K562 (cell line): ENCODE data around the gene SOST. TPM values are rescaled to one million over a fixed set of nuclear protein-coding genes. Genes with fewer than 3 reads are reported as not detected.

Experiments used
- ATAC-seq: fragments of 200-7000 bp; cut with Tn5 transposase; 3 replicates; pipeline ENCODE4 v1.9.1; 2020; ENCODE audit warnings: moderate library complexity
- BruUV-seq: library from RNA; stranded (reverse); fragments of 400-500 nt; replicated peaks from 2 replicates; lab custom pipeline; 2021; lab: Mats Ljungman, UMichigan
- CTCF ChIA-PET: fragments of 300-600 bp; formaldehyde crosslinking; extraction: SDS; loops from one replicate; lab custom pipeline; 2021; ENCODE audit warnings: low intra/inter-chr PET ratio; lab: Yijun Ruan, JAX
- POLR2A ChIA-PET: fragments of 300-600, 350-650 bp; sonication (Branson Sonifier 250); formaldehyde crosslinking; extraction: SDS; loops from one replicate; lab custom pipeline; 2021; ENCODE audit warnings: antibody characterized with exemption, inconsistent platforms; lab: Yijun Ruan, JAX
- DNase-seq, 4 experiments: peaks; one replicate each; pipeline versions ENCODE4 v3.0.0 to v3.0.0-alpha.2; 2011 to 2018; ENCODE audit warnings: low spot score in 3 of 4, mixed read lengths in 3 of 4; ENCODE audit errors: extremely low read depth in 1 of 4
- FAIRE-seq: peaks from 2 replicates; lab custom pipeline; 2011; peaks lifted over from hg19 to GRCh38; lab: Jason Lieb, UNC
- H2AFZ ChIP-seq: 2 replicates; pipeline ENCODE4 v1.6.0; 2011; ENCODE audit warnings: low read depth, low read length, control low read depth, inconsistent platforms
- H3K27ac ChIP-seq: fragments of 200-600 bp; 3 replicates; pipeline ENCODE4 v1.8.0; 2011; ENCODE audit warnings: low read depth, mild to moderate bottlenecking, control low read depth, inconsistent platforms, low read length, moderate library complexity, mixed read lengths; ENCODE audit errors: extremely low read depth
- H3K27me3 ChIP-seq, 2 experiments: fragments of 300-600 bp in 1 of 2; 2 replicates in 1 of 2; 3 replicates in 1 of 2; pipeline versions ENCODE4 v1.6.0 to v1.8.0; 2011; ENCODE audit warnings: inconsistent platforms in 2 of 2, low read length in 2 of 2, mild to moderate bottlenecking in 1 of 2, mixed read lengths in 1 of 2, moderate library complexity in 1 of 2; ENCODE audit not compliant: control insufficient read depth in 2 of 2, insufficient read depth in 2 of 2
- H3K36me3 ChIP-seq: fragments of 300-600 bp; 3 replicates; pipeline ENCODE4 v1.8.0; 2011; ENCODE audit warnings: mild to moderate bottlenecking, low read length, inconsistent platforms; ENCODE audit not compliant: control insufficient read depth, insufficient read depth
- H3K4me1 ChIP-seq, 2 experiments: fragments of 200-600 bp in 1 of 2; replicated peaks in 1 of 2; 2 replicates in 1 of 2; 3 replicates in 1 of 2; pipeline versions ENCODE4 v1.5.1 to v1.8.0; 2011; ENCODE audit warnings: inconsistent platforms in 2 of 2, low read length in 2 of 2, mild to moderate bottlenecking in 1 of 2, mixed read lengths in 1 of 2, moderate library complexity in 1 of 2; ENCODE audit not compliant: control insufficient read depth in 2 of 2, insufficient read depth in 2 of 2
- H3K4me2 ChIP-seq: 2 replicates; pipeline ENCODE4 v1.6.1; 2011; ENCODE audit warnings: low read length, control low read depth, inconsistent platforms, mixed read lengths; ENCODE audit not compliant: insufficient read depth
- H3K4me3 ChIP-seq: fragments of 200-600 bp; sonication (generic), shearing (Covaris generic); 2 replicates; pipeline ENCODE4 v1.5.1; 2016; ENCODE audit warnings: control low read depth, inconsistent platforms
- H3K79me2 ChIP-seq: fragments of 200-600 bp; 3 replicates; pipeline ENCODE4 v1.8.0; 2011; ENCODE audit warnings: low read length, inconsistent platforms; ENCODE audit not compliant: control insufficient read depth, insufficient read depth
- H3K9ac ChIP-seq, 2 experiments: 2 replicates each; pipeline versions ENCODE4 v1.6.0 to v1.6.1; 2011; ENCODE audit warnings: low read depth in 2 of 2, low read length in 2 of 2, control low read depth in 1 of 2, inconsistent platforms in 1 of 2, mild to moderate bottlenecking in 1 of 2, mixed read lengths in 1 of 2; ENCODE audit not compliant: insufficient read depth in 1 of 2
- H3K9me1 ChIP-seq: one replicate; pipeline ENCODE4 v1.6.0; 2011; ENCODE audit warnings: inconsistent platforms, mild to moderate bottlenecking, low read length, moderate library complexity; ENCODE audit not compliant: control insufficient read depth, insufficient read depth
- H3K9me3 ChIP-seq: replicated peaks from 2 replicates; pipeline ENCODE4 v1.5.1; 2011; ENCODE audit warnings: low read depth, low read length, inconsistent platforms; ENCODE audit not compliant: control insufficient read depth, insufficient read depth
- H4K20me1 ChIP-seq: replicated peaks from 2 replicates; pipeline ENCODE4 v1.6.1; 2011; ENCODE audit warnings: low read length, inconsistent platforms, mixed read lengths; ENCODE audit not compliant: control insufficient read depth, insufficient read depth
- CREB5 ChIP-seq: fragments of 250-450 bp; sonication (Bioruptor Pico); IDR thresholded peaks from 2 replicates; pipeline ENCODE4 v1.5.0; 2020; ENCODE audit warnings: mild to moderate bottlenecking
- CREBBP ChIP-seq: IDR thresholded peaks from one replicate; pipeline ENCODE4 v1.6.1; 2012; ENCODE audit warnings: low read depth, mild to moderate bottlenecking, control low read depth, inconsistent platforms, low read length
- SIX5 ChIP-seq, 2 experiments: IDR thresholded peaks; 2 replicates each; pipeline ENCODE4 v1.6.1; 2011; ENCODE audit warnings: low read length in 2 of 2, borderline replicate concordance in 1 of 2, low read depth in 1 of 2, mild to moderate bottlenecking in 1 of 2, moderate library complexity in 1 of 2; ENCODE audit not compliant: insufficient read depth in 1 of 2
- UBTF ChIP-seq, 2 experiments: IDR thresholded peaks; 2 replicates each; pipeline ENCODE4 v1.6.1; 2012; ENCODE audit warnings: improper control_type of control experiment in 2 of 2, low read depth in 2 of 2, low read length in 2 of 2, borderline replicate concordance in 1 of 2
- ZKSCAN1 ChIP-seq: fragments of 150-350 bp; IDR thresholded peaks from 2 replicates; pipeline ENCODE4 v1.6.1; 2016; ENCODE audit warnings: low read depth, low read length
- ZNF76 ChIP-seq: fragments of 250-450 bp; sonication (Bioruptor Pico); IDR thresholded peaks from 2 replicates; pipeline ENCODE4 v1.4.0; 2020; ENCODE audit warnings: mild to moderate bottlenecking, moderate library complexity, borderline replicate concordance
- WGBS: fragments of 100-300 bp; shearing (Covaris generic); methylation state at CpG from one replicate; pipeline ENCODE4 v1.1.6; 2016; ENCODE audit warnings: low coverage, mixed read lengths; ENCODE audit not compliant: insufficient coverage; ENCODE audit errors: missing lambda C conversion rate; 5-methylcytosine and 5-hydroxymethylcytosine counted together
- in situ Hi-C: fragments of 300-500 bp; cut with MboI; formaldehyde crosslinking; loops from 4 replicates; pipeline ENCODE4 v1.15.0; 2018; ENCODE audit warnings: inconsistent platforms, mixed read lengths
- intact Hi-C: fragments of 100-400 bp; cut with micrococcal nuclease; formaldehyde crosslinking; loops from 2 replicates; pipeline ENCODE4 v1.14.2; 2022
- polyA plus RNA-seq, 8 experiments: library from polyadenylated mRNA; depleted of rRNA in 4 of 8; stranded (reverse) in 5 of 8; unstranded in 3 of 8; fragments of >200 nt; fragmentation: Nextera tagmentation in 2 of 8; fragmentation: Illumina TruSeq in 1 of 8; extraction: Ambion mirVana in 2 of 8; extraction: Trizol in 1 of 8; gene quantifications; 2 replicates each; pipeline versions ENCODE4 v1.2.1 to v1.2.3, GENCODE V29; 2011 to 2014; ENCODE audit warnings: inconsistent platforms in 1 of 8, missing spikeins in 1 of 8
- total RNA-seq, 7 experiments: library from RNA; depleted of rRNA in 6 of 7; stranded (reverse); fragments of >200 nt in 6 of 7; fragmentation: Illumina TruSeq in 2 of 7; extraction: Trizol in 2 of 7; gene quantifications; 2 replicates each; pipeline versions ENCODE4 v1.2.1 to v1.2.3, GENCODE V29; 2011 to 2021; ENCODE audit warnings: low replicate concordance in 1 of 7

Gene SOST
- total and polyA plus RNA-seq, 9 of the 15 experiments (the other 6 are each of a cell fraction or from before 2014, with no cell fraction given): not detected

GRCh38 chr17:43787728-43788127 lies 29.1 kb upstream of the SOST start (continued):
- no peak for TF ChIP-seq UBTF (IDR thresholded peaks at IDR 0.05; ENCODE audit: borderline replicate concordance in 1 of 2, low read depth in 2 of 2, low read length in 2 of 2)
- TF ChIP-seq, all 486 proteins: peak for 0

- Histone ChIP-seq H3K4me1 (peaks cover 0 to 2% of the 10 kb centered on the region in 2 experiments; a peak in 2 of 5 replicates), H3K27me3 (peaks cover 34 to 43% of the 10 kb centered on the region in 2 experiments), H3K9me1 (no peaks in the 10 kb centered on the region), H3K27ac (no peak overlapping the region), H4K20me1 (no peaks in the 10 kb centered on the region), H3K79me2 (no peaks in the 10 kb centered on the region), H3K36me3 (no peaks in the 10 kb centered on the region), H3K9me3 (no peaks in the 10 kb centered on the region), H3K4me3 (no peak overlapping the region), H3K4me2 (no peak overlapping the region), H2AFZ (no peak overlapping the region; the same call in 1 of the 2 replicates), H3K9ac (no peak overlapping the region)
- ATAC-seq: no peak
- DNase-seq: no peak
- CTCF ChIA-PET: no interaction called here
- in situ Hi-C loops (no loop called here), intact Hi-C loops (no loop called here)
- BruUV-seq: no TSS peak
- 3% methylated on average over 5 of the region's 5 CpGs for WGBS
- POLR2A ChIA-PET: no interaction called here
- FAIRE-seq: no peak
- TF ChIP-seq CREB5 (CRISPR knock-in tag) (no peak), ZKSCAN1 (no peak), SIX5 (IDR thresholded peaks at IDR 0.05; ENCODE audit: borderline replicate concordance in 1 of 2, insufficient read depth in 1 of 2, low read depth in 1 of 2, low read length in 2 of 2) (no peak), CREBBP (no peak), ZNF76 (CRISPR knock-in tag) (no peak)
These were observed 26.1 kb upstream of the SOST start for GRCh38 chr17:43784628-43785101.
